Measurements from ENCODE around the gene COL27A1.

The COL27A1 gene

GRCh38 chr9:114178076-114178475, 22.7 kb downstream of the COL27A1 start:
- TF ChIP-seq, protein P1, sequence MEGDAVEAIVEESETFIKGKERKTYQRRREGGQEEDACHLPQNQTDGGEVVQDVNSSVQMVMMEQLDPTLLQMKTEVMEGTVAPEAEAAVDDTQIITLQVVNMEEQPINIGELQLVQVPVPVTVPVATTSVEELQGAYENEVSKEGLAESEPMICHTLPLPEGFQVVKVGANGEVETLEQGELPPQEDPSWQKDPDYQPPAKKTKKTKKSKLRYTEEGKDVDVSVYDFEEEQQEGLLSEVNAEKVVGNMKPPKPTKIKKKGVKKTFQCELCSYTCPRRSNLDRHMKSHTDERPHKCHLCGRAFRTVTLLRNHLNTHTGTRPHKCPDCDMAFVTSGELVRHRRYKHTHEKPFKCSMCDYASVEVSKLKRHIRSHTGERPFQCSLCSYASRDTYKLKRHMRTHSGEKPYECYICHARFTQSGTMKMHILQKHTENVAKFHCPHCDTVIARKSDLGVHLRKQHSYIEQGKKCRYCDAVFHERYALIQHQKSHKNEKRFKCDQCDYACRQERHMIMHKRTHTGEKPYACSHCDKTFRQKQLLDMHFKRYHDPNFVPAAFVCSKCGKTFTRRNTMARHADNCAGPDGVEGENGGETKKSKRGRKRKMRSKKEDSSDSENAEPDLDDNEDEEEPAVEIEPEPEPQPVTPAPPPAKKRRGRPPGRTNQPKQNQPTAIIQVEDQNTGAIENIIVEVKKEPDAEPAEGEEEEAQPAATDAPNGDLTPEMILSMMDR (IDR thresholded peaks at IDR 0.05; ENCODE audit: low read depth, low read length): no peak
- TF ChIP-seq MYC (IDR thresholded peaks at IDR 0.05; ENCODE audit: low read depth, low read length): no peak
- TF ChIP-seq, protein P2, sequence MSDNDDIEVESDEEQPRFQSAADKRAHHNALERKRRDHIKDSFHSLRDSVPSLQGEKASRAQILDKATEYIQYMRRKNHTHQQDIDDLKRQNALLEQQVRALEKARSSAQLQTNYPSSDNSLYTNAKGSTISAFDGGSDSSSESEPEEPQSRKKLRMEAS (IDR thresholded peaks at IDR 0.05; ENCODE audit: low read depth, low read length): no peak
- TF ChIP-seq POLR2A (IDR thresholded peaks at IDR 0.05; ENCODE audit: extremely low read depth, insufficient read length): no peak
- DNase-seq (ENCODE audit: low read depth): no peak
- no peak overlapping the region for H3K4me3 ChIP-seq (ENCODE audit: low read depth, low read length)

DNA sequence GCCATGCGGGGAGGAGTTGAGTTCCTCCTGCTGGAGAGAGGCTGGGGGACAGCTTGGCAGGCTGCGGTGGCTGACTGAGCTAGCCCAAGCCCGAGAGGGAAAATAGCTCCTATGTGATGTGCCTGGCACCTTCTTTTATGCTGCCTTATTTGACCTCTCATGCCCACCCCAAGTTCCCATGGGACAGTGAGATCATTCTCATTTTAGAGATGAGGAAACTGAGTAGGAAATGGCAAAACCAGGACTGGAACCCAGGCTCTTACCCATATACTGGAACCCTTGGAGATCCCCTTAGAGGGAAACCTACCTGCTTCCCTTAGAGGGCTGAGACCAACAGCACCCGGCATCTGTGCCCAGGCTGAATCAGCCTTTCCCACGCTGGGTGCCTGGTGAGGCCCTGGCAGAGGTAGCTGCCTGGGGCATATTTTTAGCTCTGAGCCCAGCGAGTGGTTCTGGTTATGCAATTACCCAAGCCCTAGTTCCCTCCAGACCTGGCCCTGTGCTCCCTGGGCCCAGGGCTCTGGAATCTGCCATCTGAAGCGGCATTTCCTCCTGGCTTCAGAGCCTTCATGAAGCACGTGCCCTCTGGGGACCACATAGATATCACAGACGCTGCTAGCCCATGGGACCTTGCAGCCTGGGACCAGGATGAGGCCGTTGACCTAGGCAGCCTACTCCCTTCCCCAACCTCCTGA, 23.6 kb downstream of the COL27A1 start:
- H3K4me3 ChIP-seq (ENCODE audit: low read depth, low read length): no peak overlapping the region
- TF ChIP-seq, protein P2 (IDR thresholded peaks at IDR 0.05; ENCODE audit: low read depth, low read length): no peak
- peak; percentile 68 for DNase-seq (ENCODE audit: low read depth)

DNA sequence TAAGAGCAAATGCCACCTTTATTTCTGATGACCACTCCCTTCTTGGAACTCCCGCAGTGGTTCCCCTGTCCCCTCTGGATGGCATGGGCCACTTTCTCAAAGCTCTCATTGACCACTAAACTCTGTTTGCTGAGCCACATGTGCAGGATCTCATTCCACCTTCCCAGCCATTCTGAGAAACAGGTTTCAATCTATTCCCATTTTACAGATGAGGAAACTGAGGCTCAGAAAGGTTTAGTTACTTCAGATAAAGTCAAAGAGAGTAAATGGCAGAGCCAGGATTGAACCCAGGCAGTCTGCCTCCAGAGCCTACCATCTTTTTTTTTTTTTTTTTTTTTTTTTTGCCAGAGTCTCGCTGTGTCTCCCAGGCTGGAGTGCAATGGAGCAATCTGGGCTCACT, 24.2 kb downstream of the COL27A1 start:
- no peak overlapping the region for H3K4me3 ChIP-seq (ENCODE audit: low read depth, low read length)
- DNase-seq (ENCODE audit: low read depth): no peak
- no peak for TF ChIP-seq MYC (IDR thresholded peaks at IDR 0.05; ENCODE audit: low read depth, low read length)
- no peak for TF ChIP-seq POLR2A (IDR thresholded peaks at IDR 0.05; ENCODE audit: extremely low read depth, insufficient read length)
- TF ChIP-seq, protein P1 (IDR thresholded peaks at IDR 0.05; ENCODE audit: low read depth, low read length): no peak
- TF ChIP-seq, protein P2 (IDR thresholded peaks at IDR 0.05; ENCODE audit: low read depth, low read length): no peak

- DNase-seq (ENCODE audit: low read depth): no peak
- TF ChIP-seq MYC (IDR thresholded peaks at IDR 0.05; ENCODE audit: low read depth, low read length) (no peak), POLR2A (IDR thresholded peaks at IDR 0.05; ENCODE audit: extremely low read depth, insufficient read length) (no peak)
- TF ChIP-seq, protein P1 (IDR thresholded peaks at IDR 0.05; ENCODE audit: low read depth, low read length): no peak
- TF ChIP-seq, protein P2 (IDR thresholded peaks at IDR 0.05; ENCODE audit: low read depth, low read length): no peak
- H3K4me3 ChIP-seq (ENCODE audit: low read depth, low read length): no peak overlapping the region
These were observed 25.6 kb downstream of the COL27A1 start for GRCh38 chr9:114180696-114181606.

DNA sequence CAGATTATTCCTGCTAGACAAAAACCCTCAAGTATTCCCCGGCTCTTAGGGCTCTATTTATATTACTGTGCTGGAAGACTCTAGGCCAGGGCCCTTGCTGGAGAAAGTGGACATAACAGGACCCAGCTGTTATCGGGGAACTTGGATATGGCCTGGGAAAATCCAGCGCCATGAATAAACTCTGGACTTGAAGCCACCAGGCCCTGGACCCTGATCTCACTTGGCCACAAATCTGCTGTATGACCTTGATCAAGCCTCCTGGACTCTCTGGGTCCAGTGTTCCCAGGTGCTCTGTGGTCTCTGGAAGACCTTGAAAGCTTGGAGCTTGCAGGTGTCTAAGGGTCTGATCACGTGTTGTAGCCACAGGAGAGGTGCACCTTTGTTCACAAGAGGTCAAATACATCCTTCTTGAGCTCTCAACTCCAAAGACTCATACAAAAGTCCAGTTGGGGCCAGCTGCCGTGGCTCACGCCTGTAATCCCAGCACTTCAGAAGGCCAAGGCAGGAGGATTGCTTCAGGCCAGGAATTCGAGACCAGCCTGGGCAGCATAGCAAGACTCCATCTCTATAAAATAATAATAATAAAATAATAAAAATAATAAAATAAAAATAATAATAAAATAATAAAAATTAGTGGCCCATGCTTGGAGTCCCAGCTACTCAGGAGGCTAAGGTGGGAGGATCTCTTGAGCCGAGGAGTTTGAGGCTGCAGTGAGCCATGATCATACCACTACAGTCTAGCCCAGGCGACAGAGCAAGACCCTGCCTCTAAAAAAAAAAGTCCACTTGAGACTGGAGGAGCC, 26.5 kb downstream of the COL27A1 start:
- TF ChIP-seq POLR2A (IDR thresholded peaks at IDR 0.05; ENCODE audit: extremely low read depth, insufficient read length): no peak
- no peak for TF ChIP-seq MYC (IDR thresholded peaks at IDR 0.05; ENCODE audit: low read depth, low read length)
- TF ChIP-seq, protein P2 (IDR thresholded peaks at IDR 0.05; ENCODE audit: low read depth, low read length): no peak
- TF ChIP-seq, protein P1 (IDR thresholded peaks at IDR 0.05; ENCODE audit: low read depth, low read length): no peak
- DNase-seq (ENCODE audit: low read depth): no peak
- H3K4me3 ChIP-seq (ENCODE audit: low read depth, low read length): no peak overlapping the region

All from NB4 (cell line).